Ovary (tissue), 3 donors: ENCODE results near the gene KCNIP1.

Experiments used
- CTCF ChIP-seq, 3 donors: fragments of 450-650 bp in 2 of 3; fragments of 200-600 bp in 1 of 3; IDR thresholded peaks; one replicate each; pipeline versions ENCODE4 v1.5.1 to v1.8.0; 2016 to 2022; ENCODE audit warnings: antibody characterized with exemption in 3 of 3, mild to moderate bottlenecking in 1 of 3
- EP300 ChIP-seq: sonication (generic); formaldehyde crosslinking; IDR thresholded peaks from one replicate; pipeline ENCODE4 v1.6.1; 2017; ENCODE audit warnings: antibody characterized with exemption
- POLR2A ChIP-seq: fragments of 450-650 bp; IDR thresholded peaks from one replicate; pipeline ENCODE4 v1.6.1; 2017; ENCODE audit warnings: antibody characterized with exemption, mild to moderate bottlenecking, moderate library complexity
- donor health status: DM: no; HTN: no; CAD: no.

GRCh38 chr5:170614065-170614490 is 110.3 kb downstream of the KCNIP1 start:
- no peak for TF ChIP-seq CTCF (IDR thresholded peaks at IDR 0.05)
- TF ChIP-seq POLR2A = no peak
- no peak for TF ChIP-seq EP300
